HG03442 (cell line): ENCODE measurements around the gene ASCL5.
"Not testable (repeated sequence)": the region's sequence is repeated elsewhere in the genome, so short reads cannot be mapped to it uniquely, and the experiment has no call there.

ENCODE experiments used
- ATAC-seq: cut with Tn5 transposase; IDR thresholded peaks from one replicate; pipeline ENCODE4 v1.9.1; 2021; ENCODE audit warnings: mild to moderate bottlenecking, moderate library complexity; ENCODE audit not compliant: unreplicated experiment

The ASCL5 gene

GRCh38 chr1:201126832-201127754 lies at the start of gene ASCL5:
Gene ASCL5, minus strand, starts transcription at chr1:201127184. Its CDS starts 11,812 bp downstream, at chr1:201115372.
- ATAC-seq = no peak

DNA sequence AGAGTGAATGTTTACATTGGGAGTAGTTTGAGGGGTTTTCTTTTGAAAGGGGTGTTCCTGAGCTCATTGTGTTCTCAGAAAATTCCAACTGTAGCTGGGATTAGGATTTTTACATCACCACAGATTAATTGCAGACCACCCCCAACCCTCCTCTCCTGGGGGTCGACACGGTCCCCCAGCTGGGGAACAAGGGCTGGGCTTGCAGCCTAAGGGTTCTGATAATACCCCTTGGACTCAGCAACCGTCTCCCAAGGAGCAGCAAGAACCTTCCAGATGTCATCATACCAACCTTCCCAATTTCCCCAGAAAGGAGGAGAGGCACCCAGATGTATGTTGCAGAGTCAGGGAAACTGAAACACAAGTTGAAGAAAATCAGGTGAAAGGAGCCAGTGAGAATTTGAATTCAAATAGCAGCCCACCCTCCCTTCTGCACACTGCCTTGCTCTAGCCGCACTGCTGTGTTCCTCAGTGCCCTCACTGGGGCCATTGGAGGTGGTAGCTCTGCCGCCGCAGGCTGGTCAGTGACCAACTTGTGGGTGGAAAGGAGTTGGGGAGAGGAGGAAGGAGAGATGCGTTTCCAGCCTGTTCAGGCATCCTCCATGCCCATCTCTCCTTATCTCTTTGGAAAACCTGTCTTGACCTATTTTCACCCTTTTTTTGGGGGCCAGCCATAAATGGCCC lies 49.0 kb upstream of the ASCL5 start:
- ATAC-seq = no peak

- no peak for ATAC-seq
Measured at GRCh38 chr1:201173736-201174135, 46.8 kb upstream of the ASCL5 start.

DNA sequence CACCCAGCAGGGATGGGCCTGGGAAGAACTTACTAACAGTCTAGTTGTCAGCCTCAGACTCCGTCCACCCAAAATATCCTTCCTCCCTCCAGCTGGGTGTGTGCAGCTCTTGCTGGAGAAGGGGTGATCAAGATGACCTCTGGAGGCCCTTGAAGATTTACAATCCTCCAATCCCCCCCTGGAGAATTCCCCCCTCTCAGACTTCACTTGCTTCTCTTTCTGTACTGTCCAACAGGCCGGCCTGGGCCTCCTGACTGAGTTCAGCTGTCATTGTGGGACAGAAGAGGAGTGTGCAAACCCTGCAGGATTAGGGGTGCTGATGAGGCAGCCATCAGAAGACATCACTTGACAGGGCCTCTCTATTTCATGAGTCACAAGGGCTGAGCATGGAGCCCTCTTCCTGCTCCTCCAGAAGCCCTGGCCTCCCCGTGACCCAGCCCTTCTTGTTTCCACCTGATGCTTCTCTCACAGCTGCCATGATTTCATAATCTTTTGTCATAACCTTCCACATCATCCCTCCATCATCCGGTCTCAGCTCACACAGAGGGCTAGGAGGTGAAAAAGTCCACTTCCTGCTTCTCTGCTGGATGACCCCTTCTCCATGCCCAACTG lies 46.1 kb upstream of the ASCL5 start:
- ATAC-seq = no peak

DNA sequence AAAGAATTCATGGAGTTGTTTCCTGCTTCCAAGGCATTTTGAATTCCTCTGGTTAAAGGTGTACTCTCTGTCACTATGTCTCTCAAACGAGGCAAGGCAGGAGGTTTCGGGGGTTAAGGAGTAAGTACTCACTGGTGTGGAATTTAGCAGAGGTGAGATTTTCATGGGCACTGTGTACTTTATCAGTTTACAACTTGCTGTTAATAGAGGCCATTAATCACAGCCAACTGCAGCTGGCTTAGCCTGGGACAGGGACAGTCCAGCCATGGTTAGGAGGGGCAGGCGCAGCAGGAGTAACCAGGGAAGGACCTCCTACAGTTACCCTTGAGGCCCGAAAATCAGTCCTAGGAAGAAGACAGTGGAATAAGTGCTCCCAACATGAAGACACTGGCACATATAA lies 45.3 kb upstream of the ASCL5 start:
- no peak for ATAC-seq

GRCh38 chr1:201171063-201172036 lies 44.4 kb upstream of the ASCL5 start:
- peak; percentile 48 for ATAC-seq

DNA sequence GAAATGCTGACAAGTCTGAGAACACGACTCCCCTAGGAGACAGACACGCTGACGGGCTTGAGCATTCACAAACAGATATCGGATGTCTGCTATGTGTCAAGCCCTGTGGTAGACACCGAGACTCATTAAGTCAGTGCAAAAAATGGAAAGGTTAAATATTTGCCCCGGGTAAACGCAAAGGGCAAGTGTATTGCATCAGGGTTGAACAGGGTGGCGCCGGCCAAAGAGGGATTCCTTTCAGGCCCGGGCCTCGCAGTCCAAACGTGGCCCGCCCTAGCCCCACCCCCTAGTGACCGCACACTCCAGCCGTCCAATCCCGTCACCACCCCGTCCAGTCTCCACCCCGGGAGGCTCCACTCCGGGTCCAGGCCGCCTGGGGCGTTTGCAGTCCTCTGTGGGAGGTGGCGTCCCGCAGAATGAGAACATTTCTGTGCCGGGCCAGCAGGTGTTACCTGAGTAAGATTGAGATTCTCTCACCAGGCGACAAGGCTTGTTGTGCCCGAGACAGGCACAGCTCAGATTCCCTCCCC lies 43.6 kb upstream of the ASCL5 start:
- peak; percentile 87 for ATAC-seq

DNA sequence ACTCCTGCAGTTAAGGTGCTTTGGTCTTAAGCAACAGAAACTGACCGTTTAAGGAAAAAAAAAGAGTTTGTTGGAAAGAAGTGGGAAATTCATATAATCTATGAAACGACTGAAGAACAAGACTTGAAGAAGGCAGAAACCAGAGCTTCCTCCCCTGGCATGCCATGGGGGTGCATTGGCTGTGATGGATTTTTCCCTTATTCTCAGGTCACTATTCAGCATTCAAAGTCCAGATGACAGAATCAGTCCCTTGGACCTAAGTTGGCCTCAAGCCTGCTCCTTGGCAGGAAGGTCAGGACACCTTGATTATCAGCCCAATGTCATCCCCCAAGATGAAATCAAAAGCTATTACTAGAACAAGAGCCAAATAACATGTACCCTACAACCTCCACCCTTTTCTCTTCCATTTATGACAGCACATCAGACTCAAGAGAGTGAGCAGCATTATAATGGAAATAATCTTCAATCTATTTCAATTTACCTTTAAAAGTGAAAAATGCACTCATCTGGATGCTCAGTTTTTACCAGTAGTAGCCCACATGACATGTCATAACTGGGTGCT lies 43.1 kb upstream of the ASCL5 start:
- ATAC-seq = no peak

- ATAC-seq = no peak
Measured at GRCh38 chr1:201169203-201169602, 42.2 kb upstream of the ASCL5 start.

GRCh38 chr1:201167041-201167991 lies 40.3 kb upstream of the ASCL5 start:
- ATAC-seq = no peak

DNA sequence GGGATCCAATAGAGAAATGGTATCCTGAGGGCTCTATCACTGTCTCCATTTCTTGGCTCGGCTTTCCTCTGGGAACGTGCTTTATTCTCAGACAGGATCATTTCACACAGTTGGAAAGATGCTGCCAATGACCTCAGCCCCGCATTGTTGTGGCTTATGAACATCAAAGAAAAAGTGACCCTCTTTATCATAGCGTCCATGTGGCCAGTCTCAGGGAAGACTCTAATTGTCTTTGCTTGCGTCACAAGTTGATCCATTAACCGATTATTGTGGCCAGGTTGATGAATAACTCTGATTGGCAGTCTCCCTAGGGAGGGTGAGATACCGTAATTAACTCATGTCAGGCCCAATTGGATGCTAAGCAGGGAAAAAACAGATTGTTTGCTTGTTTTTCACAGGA lies 37.7 kb upstream of the ASCL5 start:
- no peak for ATAC-seq

- ATAC-seq = no peak
Measured at GRCh38 chr1:201163707-201164106, 36.7 kb upstream of the ASCL5 start.

GRCh38 chr1:201163036-201163435 lies 36.1 kb upstream of the ASCL5 start:
- ATAC-seq = not testable (repeated sequence)

DNA sequence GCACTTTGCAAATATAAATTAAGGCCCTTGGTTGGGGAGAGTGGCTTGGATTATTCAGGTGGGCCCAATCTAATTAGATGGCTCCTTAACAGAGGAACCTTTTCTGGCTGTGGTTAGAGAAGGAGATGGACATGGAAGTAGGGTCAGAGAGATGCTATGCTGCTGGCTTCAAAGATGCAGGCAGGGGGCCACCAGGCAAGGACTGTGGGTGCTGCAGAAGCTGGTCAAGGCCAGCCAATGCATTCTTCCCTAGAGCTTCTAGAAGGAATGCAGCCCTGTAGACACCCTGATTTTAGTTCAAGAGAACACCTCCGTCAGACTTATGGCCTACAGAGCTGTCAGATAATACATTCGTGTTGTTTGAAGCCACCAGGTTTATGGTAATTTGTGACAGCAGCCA lies 31.0 kb upstream of the ASCL5 start:
- no peak for ATAC-seq

- ATAC-seq = no peak
Measured at GRCh38 chr1:201156819-201157218, 29.8 kb upstream of the ASCL5 start.

DNA sequence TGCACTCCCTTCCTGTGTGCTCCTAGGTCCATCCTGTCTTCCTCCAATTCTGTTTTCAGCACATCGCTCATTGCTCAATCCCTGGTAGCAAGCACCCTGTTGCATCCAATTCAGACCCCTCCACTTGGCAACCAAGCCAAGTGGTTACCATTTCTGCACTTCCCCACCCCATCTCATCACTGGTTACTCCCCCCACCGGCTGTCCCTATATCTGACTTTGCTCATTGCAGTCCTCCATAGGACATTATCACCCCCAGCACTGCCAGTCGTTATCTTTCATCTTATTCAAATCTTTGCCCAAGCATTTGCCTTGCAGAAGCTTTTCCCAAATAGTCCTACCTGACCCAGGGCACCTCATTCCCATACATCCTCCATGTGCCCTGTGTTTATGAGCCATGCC lies 29.4 kb upstream of the ASCL5 start:
- ATAC-seq = no peak

DNA sequence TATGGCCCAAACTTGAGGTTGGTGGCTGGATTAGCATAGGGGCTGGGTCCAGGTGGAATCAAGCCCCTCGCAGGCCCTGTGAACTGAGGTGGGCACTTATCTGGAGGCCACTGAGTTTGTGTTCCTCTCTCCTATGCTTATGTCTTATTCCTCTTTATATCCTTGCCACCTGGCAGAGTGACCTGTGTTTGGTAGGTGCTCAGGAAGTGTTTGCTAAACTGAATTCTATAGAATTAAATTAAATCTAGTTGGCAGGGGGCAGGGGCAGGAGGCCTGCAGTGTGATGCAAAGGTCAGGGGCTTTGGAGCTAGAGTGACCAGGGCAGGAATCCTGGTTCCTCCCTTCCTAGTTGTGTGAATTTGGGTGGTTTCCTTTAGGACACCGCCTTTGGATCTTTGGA lies 28.4 kb upstream of the ASCL5 start:
- no peak for ATAC-seq

GRCh38 chr1:201154389-201155165 lies 27.6 kb upstream of the ASCL5 start, which contains the start of gene TMEM9:
Gene TMEM9, minus strand, starts transcription at chr1:201154474. Its CDS starts 551 bp downstream, at chr1:201153923.
- ATAC-seq = peak; percentile 97
